ENCODE results near the gene BRME1.

The BRME1 gene

GRCh38 chr19:13864046-13864666 is 41.8 kb downstream of the BRME1 start:
- no peak for TF ChIP-seq USF1 (IDR thresholded peaks at IDR 0.05)
- no peak for TF ChIP-seq CREB1 (IDR thresholded peaks at IDR 0.05; ENCODE audit: low read depth)
- no peak for TF ChIP-seq TEAD4 (IDR thresholded peaks at IDR 0.05)
- no peak for TF ChIP-seq FOXM1 (IDR thresholded peaks at IDR 0.05; ENCODE audit: borderline replicate concordance, low read depth)
- TF ChIP-seq YY1 (IDR thresholded peaks at IDR 0.05; ENCODE audit: low read depth) = no peak
- TF ChIP-seq RAD21 (IDR thresholded peaks at IDR 0.05; ENCODE audit: low read depth) = no peak
- no peak for TF ChIP-seq TCF12 (IDR thresholded peaks at IDR 0.05; ENCODE audit: low read depth)
- no peak for TF ChIP-seq ZBTB7A (IDR thresholded peaks at IDR 0.05; ENCODE audit: low read depth)
- TF ChIP-seq EP300 (IDR thresholded peaks at IDR 0.05; ENCODE audit: borderline replicate concordance) = no peak

GRCh38 chr19:13861714-13862531 is 44.0 kb downstream of the BRME1 start:
- TF ChIP-seq RAD21 (IDR thresholded peaks at IDR 0.05; ENCODE audit: low read depth) (peak; percentile 96), TAF1 (IDR thresholded peaks at IDR 0.05; ENCODE audit: low read depth) (0 out of 2 replicates have a peak, but pooled peaks have one; percentile 39), TEAD4 (IDR thresholded peaks at IDR 0.05) (peak; percentile 58; the same call in 1 of the 2 replicates), TCF12 (IDR thresholded peaks at IDR 0.05; ENCODE audit: low read depth) (peak; percentile 20), YY1 (IDR thresholded peaks at IDR 0.05; ENCODE audit: low read depth) (no peak), CEBPB (IDR thresholded peaks at IDR 0.05) (peak; percentile 37; the same call in 1 of the 2 replicates), NFIC (IDR thresholded peaks at IDR 0.05) (peak; percentile 71), EGR1 (IDR thresholded peaks at IDR 0.05) (peak; percentile 8; the same call in 1 of the 2 replicates), FOXM1 (IDR thresholded peaks at IDR 0.05; ENCODE audit: borderline replicate concordance, low read depth) (0 out of 2 replicates have a peak, but pooled peaks have one; percentile 18), ZBTB7A (IDR thresholded peaks at IDR 0.05; ENCODE audit: low read depth) (peak; percentile 85; the same call in 1 of the 2 replicates), REST (IDR thresholded peaks at IDR 0.05; ENCODE audit: low read depth) (no peak), MAX (IDR thresholded peaks at IDR 0.05) (no peak; the same call in 1 of the 2 replicates), USF1 (IDR thresholded peaks at IDR 0.05) (no peak), EP300 (IDR thresholded peaks at IDR 0.05; ENCODE audit: borderline replicate concordance) (peak; percentile 3; the same call in 1 of the 2 replicates), CREB1 (IDR thresholded peaks at IDR 0.05; ENCODE audit: low read depth) (no peak)

GRCh38 chr19:13861392-13861713 is 44.6 kb downstream of the BRME1 start:
- TF ChIP-seq MAX (IDR thresholded peaks at IDR 0.05) (no peak), CEBPB (IDR thresholded peaks at IDR 0.05) (no peak), USF1 (IDR thresholded peaks at IDR 0.05) (no peak), FOXM1 (IDR thresholded peaks at IDR 0.05; ENCODE audit: borderline replicate concordance, low read depth) (no peak), RAD21 (IDR thresholded peaks at IDR 0.05; ENCODE audit: low read depth) (no peak), EGR1 (IDR thresholded peaks at IDR 0.05) (no peak), ZBTB7A (IDR thresholded peaks at IDR 0.05; ENCODE audit: low read depth) (no peak)

GRCh38 chr19:13860679-13861391 is 45.1 kb downstream of the BRME1 start:
- TF ChIP-seq EP300 (IDR thresholded peaks at IDR 0.05; ENCODE audit: borderline replicate concordance) = no peak

- TF ChIP-seq RAD21 (IDR thresholded peaks at IDR 0.05; ENCODE audit: low read depth) (no peak), CREB1 (IDR thresholded peaks at IDR 0.05; ENCODE audit: low read depth) (no peak), REST (IDR thresholded peaks at IDR 0.05; ENCODE audit: low read depth) (no peak), EP300 (IDR thresholded peaks at IDR 0.05; ENCODE audit: borderline replicate concordance) (no peak), YY1 (IDR thresholded peaks at IDR 0.05; ENCODE audit: low read depth) (no peak), USF1 (IDR thresholded peaks at IDR 0.05) (no peak), FOXM1 (IDR thresholded peaks at IDR 0.05; ENCODE audit: borderline replicate concordance, low read depth) (no peak), MAX (IDR thresholded peaks at IDR 0.05) (no peak), ZBTB7A (IDR thresholded peaks at IDR 0.05; ENCODE audit: low read depth) (no peak), EGR1 (IDR thresholded peaks at IDR 0.05) (no peak), CEBPB (IDR thresholded peaks at IDR 0.05) (no peak), TCF12 (IDR thresholded peaks at IDR 0.05; ENCODE audit: low read depth) (no peak), NFIC (IDR thresholded peaks at IDR 0.05) (no peak), TEAD4 (IDR thresholded peaks at IDR 0.05) (no peak)
These were observed 46.5 kb downstream of the BRME1 start for GRCh38 chr19:13859361-13859880.

Measured in Ishikawa (cell line).